Measurements from ENCODE around the gene ECHS1. TPM values are rescaled to one million over a fixed set of nuclear protein-coding genes. Genes with fewer than 3 reads are reported as not detected.
"Not testable (repeated sequence)": the region's sequence is repeated elsewhere in the genome, so short reads cannot be mapped to it uniquely, and the experiment has no call there.

ECHS1 gene
- total RNA-seq, 2 donors from 2014 or later = 47.2 to 53.1 TPM

- Mint-ChIP-seq H3K27me3 (ENCODE audit: low read depth) (peaks cover 22% of the 10 kb centered on the region), H3K9me3 (peaks cover 0 to 3% of the 10 kb centered on the region in 2 donors), H3K4me1 (ENCODE audit: low read depth) (peaks cover 2% of the 10 kb centered on the region), H3K36me3 (ENCODE audit: insufficient read depth in 2 of 2) (peaks cover 0 to 3% of the 10 kb centered on the region in 2 donors), H3K27ac (no peak overlapping the region), H3K4me3 (no peak overlapping the region)
- ATAC-seq (replicated peaks in 1 of 2) (peak; percentile 72 to 79), DNase-seq (peak; percentile 67 to 68)
These were observed 48.9 kb downstream of the ECHS1 start for GRCh38 chr10:133324198-133324792.

- H3K4me3 Mint-ChIP-seq; ATAC-seq (replicated peaks in 1 of 2); H3K36me3 Mint-ChIP-seq (ENCODE audit: insufficient read depth in 2 of 2); H3K27ac Mint-ChIP-seq; DNase-seq; H3K9me3 Mint-ChIP-seq: not testable (repeated sequence)
- Mint-ChIP-seq H3K4me1 (ENCODE audit: low read depth) (peaks cover 10% of the 10 kb centered on the region), H3K27me3 (ENCODE audit: low read depth) (peaks cover 11% of the 10 kb centered on the region)
These were observed 51.0 kb downstream of the ECHS1 start for GRCh38 chr10:133322064-133322709.

- H3K4me3 Mint-ChIP-seq; H3K36me3 Mint-ChIP-seq (ENCODE audit: insufficient read depth in 2 of 2); H3K27me3 Mint-ChIP-seq (ENCODE audit: low read depth); H3K9me3 Mint-ChIP-seq; H3K27ac Mint-ChIP-seq; DNase-seq; ATAC-seq (replicated peaks in 1 of 2): not testable (repeated sequence)
- H3K4me1 Mint-ChIP-seq (ENCODE audit: low read depth) = peaks cover 10% of the 10 kb centered on the region
These were observed 52.2 kb downstream of the ECHS1 start for GRCh38 chr10:133320852-133321422.

GRCh38 chr10:133318494-133319127, 54.5 kb downstream of the ECHS1 start:
- H3K9me3 Mint-ChIP-seq = peaks cover 0 to 3% of the 10 kb centered on the region in 2 donors
- H3K27ac Mint-ChIP-seq = no peak overlapping the region
- ATAC-seq (replicated peaks in 1 of 2) = peak; percentile 96 to 98
- peak overlapping the region; percentile 78 to 84 for H3K4me3 Mint-ChIP-seq
- H3K36me3 Mint-ChIP-seq (ENCODE audit: insufficient read depth in 2 of 2) = peaks cover 0 to 3% of the 10 kb centered on the region in 2 donors
- peak; percentile 81 to 82 for DNase-seq
- H3K27me3 Mint-ChIP-seq (ENCODE audit: low read depth) = peaks cover 8% of the 10 kb centered on the region
- peaks cover 10% of the 10 kb centered on the region for H3K4me1 Mint-ChIP-seq (ENCODE audit: low read depth)

- Mint-ChIP-seq H3K9me3 (peaks cover 0 to 3% of the 10 kb centered on the region in 2 donors), H3K27ac (no peak overlapping the region), H3K27me3 (ENCODE audit: low read depth) (peaks cover 8% of the 10 kb centered on the region), H3K36me3 (ENCODE audit: insufficient read depth in 2 of 2) (peaks cover 0 to 3% of the 10 kb centered on the region in 2 donors), H3K4me3 (no peak overlapping the region), H3K4me1 (ENCODE audit: low read depth) (peaks cover 10% of the 10 kb centered on the region)
- no peak for DNase-seq
- no peak for ATAC-seq (replicated peaks in 1 of 2)
These were observed 56.4 kb downstream of the ECHS1 start for GRCh38 chr10:133316732-133317131.

GRCh38 chr10:133316266-133316665, 56.9 kb downstream of the ECHS1 start:
- Mint-ChIP-seq H3K27me3 (ENCODE audit: low read depth) (peaks cover 8% of the 10 kb centered on the region), H3K36me3 (ENCODE audit: insufficient read depth in 2 of 2) (peaks cover 0 to 3% of the 10 kb centered on the region in 2 donors), H3K4me1 (ENCODE audit: low read depth) (peaks cover 10% of the 10 kb centered on the region), H3K9me3 (peaks cover 0 to 3% of the 10 kb centered on the region in 2 donors), H3K27ac (no peak overlapping the region), H3K4me3 (no peak overlapping the region)
- no peak for DNase-seq
- ATAC-seq (replicated peaks in 1 of 2) = no peak

GRCh38 chr10:133315847-133316246, 57.3 kb downstream of the ECHS1 start:
- peaks cover 10% of the 10 kb centered on the region for H3K4me1 Mint-ChIP-seq (ENCODE audit: low read depth)
- ATAC-seq (replicated peaks in 1 of 2) (no peak), DNase-seq (no peak)
- H3K4me3 Mint-ChIP-seq = no peak overlapping the region
- H3K36me3 Mint-ChIP-seq (ENCODE audit: insufficient read depth in 2 of 2) = peaks cover 0 to 3% of the 10 kb centered on the region in 2 donors
- H3K27me3 Mint-ChIP-seq (ENCODE audit: low read depth) = peaks cover 8% of the 10 kb centered on the region
- peaks cover 0 to 3% of the 10 kb centered on the region in 2 donors for H3K9me3 Mint-ChIP-seq
- no peak overlapping the region for H3K27ac Mint-ChIP-seq

GRCh38 chr10:133314911-133315310, 58.2 kb downstream of the ECHS1 start:
- no peak overlapping the region for H3K27ac Mint-ChIP-seq
- DNase-seq = no peak
- no peak for ATAC-seq (replicated peaks in 1 of 2)
- peaks cover 10% of the 10 kb centered on the region for H3K4me1 Mint-ChIP-seq (ENCODE audit: low read depth)
- H3K4me3 Mint-ChIP-seq = no peak overlapping the region
- no peaks in the 10 kb centered on the region for H3K9me3 Mint-ChIP-seq
- H3K36me3 Mint-ChIP-seq (ENCODE audit: insufficient read depth in 2 of 2) = no peaks in the 10 kb centered on the region
- peaks cover 8% of the 10 kb centered on the region for H3K27me3 Mint-ChIP-seq (ENCODE audit: low read depth)

- Mint-ChIP-seq H3K27me3 (ENCODE audit: low read depth) (no peaks in the 10 kb centered on the region), H3K4me1 (ENCODE audit: low read depth) (no peaks in the 10 kb centered on the region), H3K9me3 (no peaks in the 10 kb centered on the region), H3K27ac (no peak overlapping the region), H3K4me3 (no peak overlapping the region), H3K36me3 (ENCODE audit: insufficient read depth in 2 of 2) (peaks cover under 1% of the 10 kb centered on the region in 2 donors)
- ATAC-seq (replicated peaks in 1 of 2) (no peak), DNase-seq (no peak)
These were observed 60.0 kb downstream of the ECHS1 start for GRCh38 chr10:133313192-133313591.

- ATAC-seq (replicated peaks in 1 of 2) = no peak
- no peak for DNase-seq
- H3K27ac Mint-ChIP-seq = no peak overlapping the region
- no peak overlapping the region for H3K4me3 Mint-ChIP-seq
- H3K27me3 Mint-ChIP-seq (ENCODE audit: low read depth) = no peaks in the 10 kb centered on the region
- peaks cover 4% of the 10 kb centered on the region in 2 donors for H3K36me3 Mint-ChIP-seq (ENCODE audit: insufficient read depth in 2 of 2)
- H3K9me3 Mint-ChIP-seq = no peaks in the 10 kb centered on the region
- H3K4me1 Mint-ChIP-seq (ENCODE audit: low read depth) = peaks cover 3% of the 10 kb centered on the region
These were observed 60.4 kb downstream of the ECHS1 start for GRCh38 chr10:133312769-133313145.

Other genes starting within 250 kb of the ECHS1 start
- 1 to 10 TPM in 1 of 2 donors, under 1 TPM in 1; 0.28 to 1.2 TPM for gene KNDC1, start 213.1 kb downstream of the ECHS1 start, total RNA-seq
- under 1 TPM in 1 of 2 donors, not detected in 1; 0.21 TPM for gene UTF1, start 143.1 kb downstream of the ECHS1 start, total RNA-seq
- under 1 TPM in 1 of 2 donors, not detected in 1; 0.21 TPM for gene VENTX, start 135.5 kb downstream of the ECHS1 start, total RNA-seq
- 100 to 1,000 TPM; 156 to 218 TPM for gene ADAM8, start 96.5 kb downstream of the ECHS1 start, total RNA-seq
- gene TUBGCP2, start 64.5 kb downstream of the ECHS1 start, total RNA-seq = 10 to 100 TPM; 50.9 to 51.2 TPM
- gene ZNF511, start 64.4 kb downstream of the ECHS1 start, total RNA-seq = 10 to 100 TPM; 46.1 to 49.8 TPM
- gene CALY, start 36.5 kb downstream of the ECHS1 start, total RNA-seq = under 1 TPM in 1 of 2 donors, not detected in 1; 0.09 TPM
- gene PRAP1, start 26.0 kb downstream of the ECHS1 start, total RNA-seq = not detected
- gene FUOM, start 15.3 kb downstream of the ECHS1 start, total RNA-seq = 10 to 100 TPM; 14.9 to 17.1 TPM
- 10 to 100 TPM; 12.4 to 13.8 TPM for gene PAOX, start 5.9 kb upstream of the ECHS1 start, total RNA-seq
- 10 to 100 TPM; 58.0 to 67.2 TPM for gene MTG1, start 20.8 kb upstream of the ECHS1 start, total RNA-seq
- not detected for gene SPRN, start 51.3 kb upstream of the ECHS1 start, total RNA-seq
- 1 to 10 TPM; 3.3 to 3.9 TPM for gene SCART1, start 80.6 kb upstream of the ECHS1 start, total RNA-seq
- 1 to 10 TPM in 1 of 2 donors, under 1 TPM in 1; 0.83 to 1.4 TPM for gene CYP2E1, start 154.0 kb upstream of the ECHS1 start, total RNA-seq
- gene SYCE1, start 192.2 kb upstream of the ECHS1 start, total RNA-seq = 1 to 10 TPM in 1 of 2 donors, under 1 TPM in 1; 0.37 to 3.2 TPM